Parathyroid adenoma (tissue), 2 donors: Measurements from ENCODE around the gene UBAP1L.
A peak's percentile ranks its signal among the peaks of the same experiment; 100 is the strongest.

ENCODE experiments used
- H2AFZ ChIP-seq: fragments of 300-600 bp; sonication (generic); one replicate; pipeline ENCODE4 v1.7.0; 2017; ENCODE audit warnings: antibody characterized with exemption, mild to moderate bottlenecking
- H3K27ac ChIP-seq: fragments of 300-600 bp; sonication (generic); one replicate; pipeline ENCODE4 v1.7.0; 2017
- H3K27me3 ChIP-seq: fragments of 300-600 bp; sonication (generic); one replicate; pipeline ENCODE4 v1.7.0; 2017; ENCODE audit warnings: low read length; ENCODE audit not compliant: control insufficient read depth, insufficient read depth
- H3K36me3 ChIP-seq: fragments of 300-600 bp; sonication (generic); one replicate; pipeline ENCODE4 v1.7.0; 2017; ENCODE audit warnings: low read length; ENCODE audit not compliant: control insufficient read depth, insufficient read depth
- H3K4me1 ChIP-seq: fragments of 300-600 bp; sonication (generic); one replicate; pipeline ENCODE4 v1.7.0; 2017; ENCODE audit warnings: control low read depth
- H3K4me2 ChIP-seq: fragments of 300-600 bp; sonication (generic); one replicate; pipeline ENCODE4 v1.7.0; 2017; ENCODE audit warnings: low read length
- H3K4me3 ChIP-seq: fragments of 300-600 bp; sonication (generic); one replicate; pipeline ENCODE4 v1.7.0; 2017; ENCODE audit warnings: low read depth, low read length
- H3K79me2 ChIP-seq: fragments of 300-600 bp; sonication (generic); one replicate; pipeline ENCODE4 v1.7.0; 2017; ENCODE audit warnings: control low read depth
- H3K9ac ChIP-seq: fragments of 300-600 bp; sonication (generic); one replicate; pipeline ENCODE4 v1.7.0; 2017; ENCODE audit warnings: mild to moderate bottlenecking
- H3K9me3 ChIP-seq: fragments of 300-600 bp; sonication (generic); one replicate; pipeline ENCODE4 v1.7.0; 2017; ENCODE audit warnings: low read length; ENCODE audit not compliant: control insufficient read depth
- TF ChIP-seq, protein P1 (sequence below): fragments of 300-600 bp; sonication (generic); IDR thresholded peaks from one replicate; pipeline ENCODE4 v1.7.0; 2017; ENCODE audit warnings: antibody characterized with exemption, mild to moderate bottlenecking
- donor health status: primary hyperparathyroidism.

Gene UBAP1L

DNA sequence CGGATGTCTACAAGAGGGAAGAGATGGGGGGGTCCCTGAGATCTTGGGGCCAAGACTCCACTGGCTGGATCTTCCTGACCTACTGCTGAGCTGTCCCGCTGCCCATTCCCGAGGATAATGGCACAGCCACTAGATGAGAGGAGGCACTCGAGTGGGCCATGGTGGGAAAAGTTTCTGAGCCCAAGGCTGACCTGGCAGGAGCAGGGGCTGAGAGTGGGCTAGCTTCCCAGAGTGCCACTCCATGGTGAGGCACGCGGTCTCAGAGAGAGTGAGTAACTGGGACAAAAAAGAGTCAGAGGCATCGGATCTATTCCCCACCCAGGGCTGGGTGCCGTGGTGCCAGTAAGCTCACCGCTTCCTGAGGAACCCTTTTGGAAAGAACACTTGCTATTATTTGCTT is 58.9 kb downstream of the UBAP1L start:
- no peak overlapping the region for H3K27ac ChIP-seq
- H3K36me3 ChIP-seq = no peaks in the 10 kb centered on the region
- no peaks in the 10 kb centered on the region for H3K4me1 ChIP-seq
- H3K9me3 ChIP-seq = no peaks in the 10 kb centered on the region
- H3K9ac ChIP-seq = no peak overlapping the region
- H3K4me3 ChIP-seq = no peak overlapping the region
- no peaks in the 10 kb centered on the region for H3K27me3 ChIP-seq
- H2AFZ ChIP-seq = no peak overlapping the region
- TF ChIP-seq, protein P1, sequence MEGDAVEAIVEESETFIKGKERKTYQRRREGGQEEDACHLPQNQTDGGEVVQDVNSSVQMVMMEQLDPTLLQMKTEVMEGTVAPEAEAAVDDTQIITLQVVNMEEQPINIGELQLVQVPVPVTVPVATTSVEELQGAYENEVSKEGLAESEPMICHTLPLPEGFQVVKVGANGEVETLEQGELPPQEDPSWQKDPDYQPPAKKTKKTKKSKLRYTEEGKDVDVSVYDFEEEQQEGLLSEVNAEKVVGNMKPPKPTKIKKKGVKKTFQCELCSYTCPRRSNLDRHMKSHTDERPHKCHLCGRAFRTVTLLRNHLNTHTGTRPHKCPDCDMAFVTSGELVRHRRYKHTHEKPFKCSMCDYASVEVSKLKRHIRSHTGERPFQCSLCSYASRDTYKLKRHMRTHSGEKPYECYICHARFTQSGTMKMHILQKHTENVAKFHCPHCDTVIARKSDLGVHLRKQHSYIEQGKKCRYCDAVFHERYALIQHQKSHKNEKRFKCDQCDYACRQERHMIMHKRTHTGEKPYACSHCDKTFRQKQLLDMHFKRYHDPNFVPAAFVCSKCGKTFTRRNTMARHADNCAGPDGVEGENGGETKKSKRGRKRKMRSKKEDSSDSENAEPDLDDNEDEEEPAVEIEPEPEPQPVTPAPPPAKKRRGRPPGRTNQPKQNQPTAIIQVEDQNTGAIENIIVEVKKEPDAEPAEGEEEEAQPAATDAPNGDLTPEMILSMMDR = no peak
- H3K4me2 ChIP-seq = no peak overlapping the region
- no peaks in the 10 kb centered on the region for H3K79me2 ChIP-seq

DNA sequence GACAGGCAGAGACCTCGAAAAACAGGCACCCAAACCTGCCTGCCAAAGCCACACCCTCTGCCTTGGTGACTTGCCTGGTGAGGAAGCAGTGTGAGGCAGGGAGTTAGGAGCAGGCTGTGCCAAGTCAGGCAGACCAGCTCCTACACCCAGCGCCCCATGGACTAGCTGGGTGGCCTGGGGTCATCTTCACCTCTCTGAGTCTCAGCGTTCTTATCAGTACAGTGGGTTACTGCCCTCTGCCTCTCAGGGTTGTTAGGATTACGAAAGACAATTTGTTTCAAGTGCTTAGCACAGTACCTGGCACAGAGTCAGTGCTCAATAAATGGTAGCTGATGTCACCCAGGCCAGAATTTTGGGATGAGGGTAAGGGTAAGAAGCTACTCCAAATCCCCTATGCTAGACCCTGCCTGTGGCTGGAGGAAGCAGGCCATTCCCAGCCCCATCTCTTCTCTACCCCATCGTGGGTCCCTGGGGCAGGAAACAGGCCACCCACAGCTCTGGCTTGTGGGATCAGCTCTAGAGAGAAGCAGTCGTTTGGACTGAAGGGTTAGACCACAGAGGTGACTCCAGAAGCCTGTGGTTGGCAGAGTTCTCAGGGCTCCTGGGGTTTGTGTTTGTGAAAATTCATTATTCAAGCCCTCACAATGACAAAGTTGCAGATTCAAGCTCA is 59.7 kb downstream of the UBAP1L start:
- no peaks in the 10 kb centered on the region for H3K79me2 ChIP-seq
- H3K9ac ChIP-seq = no peak overlapping the region
- H3K27me3 ChIP-seq = no peaks in the 10 kb centered on the region
- H2AFZ ChIP-seq = no peak overlapping the region
- H3K4me1 ChIP-seq = no peaks in the 10 kb centered on the region
- H3K4me3 ChIP-seq = no peak overlapping the region
- no peaks in the 10 kb centered on the region for H3K9me3 ChIP-seq
- no peaks in the 10 kb centered on the region for H3K36me3 ChIP-seq
- H3K27ac ChIP-seq = no peak overlapping the region
- H3K4me2 ChIP-seq = no peak overlapping the region
- TF ChIP-seq, protein P1 = no peak

DNA sequence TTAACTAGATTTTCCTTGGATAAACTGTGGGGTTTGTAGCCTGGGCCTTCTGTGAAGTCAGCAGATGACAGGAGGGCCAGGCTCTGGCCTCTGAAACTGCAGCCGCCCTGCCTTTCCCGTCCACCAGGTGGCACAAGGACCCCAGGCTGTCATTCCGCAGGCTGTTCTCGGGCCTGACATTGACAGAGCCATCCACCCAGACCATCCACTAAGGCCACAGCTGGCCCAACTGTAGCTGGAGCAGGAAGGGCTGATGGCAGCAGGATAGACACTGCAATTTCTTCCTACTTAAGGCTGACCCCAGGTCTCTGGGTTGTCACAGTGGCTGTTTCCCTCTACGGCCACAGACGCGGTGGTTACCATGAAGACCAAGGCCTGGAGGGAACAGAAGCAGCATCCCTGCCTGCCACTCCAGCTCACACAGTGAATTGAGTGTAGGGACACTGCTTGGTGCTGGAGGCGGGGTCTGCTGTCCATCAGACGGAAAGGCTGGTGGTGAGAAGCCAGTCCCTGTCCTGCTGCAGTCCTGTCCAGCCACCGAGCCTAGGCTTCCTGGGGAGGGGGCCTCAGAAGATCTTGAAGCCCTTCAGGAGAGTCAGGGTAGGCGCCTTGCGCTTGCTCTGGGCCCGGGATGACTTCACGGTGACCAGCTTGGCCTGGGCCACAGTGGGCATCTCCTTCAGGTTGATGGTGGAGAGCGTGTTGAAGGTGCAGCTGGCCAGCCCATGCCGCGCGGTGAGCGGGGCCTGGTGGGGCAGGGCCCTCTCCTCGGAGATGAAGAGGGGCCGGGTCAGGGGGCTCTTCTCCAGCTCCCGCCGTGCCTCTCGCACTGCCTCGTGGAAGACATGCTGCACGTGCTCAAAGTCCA is 60.4 kb downstream of the UBAP1L start:
- no peaks in the 10 kb centered on the region for H3K79me2 ChIP-seq
- H3K36me3 ChIP-seq = no peaks in the 10 kb centered on the region
- H3K27me3 ChIP-seq = no peaks in the 10 kb centered on the region
- H3K4me1 ChIP-seq = no peaks in the 10 kb centered on the region
- no peak overlapping the region for H3K4me2 ChIP-seq
- no peak overlapping the region for H3K27ac ChIP-seq
- no peaks in the 10 kb centered on the region for H3K9me3 ChIP-seq
- no peak overlapping the region for H3K9ac ChIP-seq
- H3K4me3 ChIP-seq = no peak overlapping the region
- TF ChIP-seq, protein P1 = peak; percentile 76
- H2AFZ ChIP-seq = no peak overlapping the region

DNA sequence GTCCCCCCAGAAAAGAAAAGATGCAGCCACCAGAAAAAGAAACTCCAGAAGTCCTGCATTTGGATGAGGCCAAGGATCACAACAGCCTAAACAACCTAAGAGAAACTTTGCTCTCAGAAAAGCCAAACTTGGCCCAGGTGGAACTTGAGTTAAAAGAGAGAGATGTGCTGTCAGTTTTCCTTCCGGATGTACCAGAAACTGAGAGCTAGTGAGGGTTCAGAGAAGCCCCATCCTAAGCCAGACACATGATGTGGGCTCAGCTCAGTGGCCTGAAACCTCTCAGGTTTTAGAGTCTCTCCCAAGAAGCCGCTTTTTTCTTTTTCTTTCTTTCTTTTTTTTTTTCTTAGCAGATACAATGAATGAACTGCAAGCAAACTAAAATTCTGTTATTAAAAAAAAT is 62.0 kb downstream of the UBAP1L start:
- no peak overlapping the region for H2AFZ ChIP-seq
- H3K4me3 ChIP-seq = no peak overlapping the region
- H3K9ac ChIP-seq = no peak overlapping the region
- no peaks in the 10 kb centered on the region for H3K79me2 ChIP-seq
- H3K27me3 ChIP-seq = no peaks in the 10 kb centered on the region
- H3K27ac ChIP-seq = no peak overlapping the region
- no peaks in the 10 kb centered on the region for H3K4me1 ChIP-seq
- no peak overlapping the region for H3K4me2 ChIP-seq
- no peaks in the 10 kb centered on the region for H3K36me3 ChIP-seq
- H3K9me3 ChIP-seq = no peaks in the 10 kb centered on the region
- TF ChIP-seq, protein P1 = no peak
